Measurements from ENCODE around the gene DAPK3.

DNA sequence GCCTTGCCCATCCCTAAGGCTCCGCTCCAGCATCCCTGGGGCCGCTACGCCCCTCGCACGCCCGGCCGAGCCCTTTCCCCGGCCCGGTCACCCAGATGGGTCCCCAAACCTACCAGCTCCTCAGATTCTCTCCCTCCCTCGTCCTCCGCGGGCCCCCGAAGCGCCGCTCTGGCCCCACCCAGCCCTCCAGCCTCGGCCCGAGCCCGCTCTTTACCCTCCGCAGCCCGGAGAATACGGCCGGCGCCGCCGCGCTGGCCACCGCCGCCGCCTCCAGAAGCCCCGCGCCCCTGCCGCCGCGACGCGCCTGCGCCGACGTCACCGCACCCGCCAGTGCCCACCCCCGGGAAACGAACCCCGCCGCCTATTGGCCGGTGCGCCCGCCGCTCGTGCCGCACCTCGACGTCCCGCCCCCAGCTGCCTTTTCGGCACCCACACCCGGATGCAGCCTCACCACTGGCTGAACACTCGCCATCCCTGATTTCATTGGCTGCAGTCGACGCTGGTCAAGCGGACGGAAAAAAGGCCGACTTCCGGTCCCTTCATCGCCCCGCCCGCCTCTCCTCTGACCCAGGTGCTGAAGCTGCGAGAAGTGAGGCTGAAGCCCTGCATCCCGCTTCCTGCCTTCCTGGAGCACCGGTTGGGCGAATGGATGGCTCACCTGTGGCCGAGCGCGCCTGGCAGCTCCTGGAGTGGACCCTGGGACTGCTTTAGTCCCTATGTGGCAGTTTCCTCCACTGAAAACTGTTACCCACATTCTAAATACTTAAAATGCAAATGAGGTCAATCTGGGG is at the start of gene DAPK3:
- TF ChIP-seq CTCF (IDR thresholded peaks at IDR 0.05; ENCODE audit: poor library complexity) (no peak), EZH2 (IDR thresholded peaks at IDR 0.05; ENCODE audit: borderline replicate concordance) (no peak), EZH2phosphoT487 (IDR thresholded peaks at IDR 0.05; ENCODE audit: low read depth, severe bottlenecking, unreplicated experiment) (no peak)

Data from hepatocyte (in vitro differentiated cells).